Measurements from ENCODE around the gene TMEM109.

Gene TMEM109

DNA sequence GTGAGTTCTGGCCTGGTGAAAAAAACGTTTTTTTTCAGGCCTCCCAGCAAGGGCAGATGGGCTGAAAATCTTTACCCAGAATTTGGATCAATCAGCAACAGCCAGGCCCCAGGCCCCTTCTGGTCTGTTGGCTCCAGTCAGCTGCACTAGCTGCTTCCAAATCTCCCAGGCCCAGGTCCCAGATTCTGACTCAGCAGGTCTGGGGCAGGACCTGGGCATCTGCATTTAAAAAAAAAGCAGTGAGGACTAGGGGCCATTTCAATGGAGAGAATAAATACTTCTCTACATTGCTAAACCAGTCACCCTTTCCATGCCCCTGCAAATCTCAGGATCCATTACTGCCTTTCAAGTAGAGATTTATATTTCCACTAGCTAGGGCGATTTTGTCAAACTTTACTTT lies 33.7 kb downstream of the TMEM109 start:
- no peak overlapping the region for H3K4me3 ChIP-seq (ENCODE audit: low read depth, low read length)
- TF ChIP-seq, protein P1, sequence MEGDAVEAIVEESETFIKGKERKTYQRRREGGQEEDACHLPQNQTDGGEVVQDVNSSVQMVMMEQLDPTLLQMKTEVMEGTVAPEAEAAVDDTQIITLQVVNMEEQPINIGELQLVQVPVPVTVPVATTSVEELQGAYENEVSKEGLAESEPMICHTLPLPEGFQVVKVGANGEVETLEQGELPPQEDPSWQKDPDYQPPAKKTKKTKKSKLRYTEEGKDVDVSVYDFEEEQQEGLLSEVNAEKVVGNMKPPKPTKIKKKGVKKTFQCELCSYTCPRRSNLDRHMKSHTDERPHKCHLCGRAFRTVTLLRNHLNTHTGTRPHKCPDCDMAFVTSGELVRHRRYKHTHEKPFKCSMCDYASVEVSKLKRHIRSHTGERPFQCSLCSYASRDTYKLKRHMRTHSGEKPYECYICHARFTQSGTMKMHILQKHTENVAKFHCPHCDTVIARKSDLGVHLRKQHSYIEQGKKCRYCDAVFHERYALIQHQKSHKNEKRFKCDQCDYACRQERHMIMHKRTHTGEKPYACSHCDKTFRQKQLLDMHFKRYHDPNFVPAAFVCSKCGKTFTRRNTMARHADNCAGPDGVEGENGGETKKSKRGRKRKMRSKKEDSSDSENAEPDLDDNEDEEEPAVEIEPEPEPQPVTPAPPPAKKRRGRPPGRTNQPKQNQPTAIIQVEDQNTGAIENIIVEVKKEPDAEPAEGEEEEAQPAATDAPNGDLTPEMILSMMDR (IDR thresholded peaks at IDR 0.05; ENCODE audit: control insufficient read depth, extremely low read depth, insufficient read depth) = no peak
- no peak for DNase-seq (ENCODE audit: low read depth)

DNA sequence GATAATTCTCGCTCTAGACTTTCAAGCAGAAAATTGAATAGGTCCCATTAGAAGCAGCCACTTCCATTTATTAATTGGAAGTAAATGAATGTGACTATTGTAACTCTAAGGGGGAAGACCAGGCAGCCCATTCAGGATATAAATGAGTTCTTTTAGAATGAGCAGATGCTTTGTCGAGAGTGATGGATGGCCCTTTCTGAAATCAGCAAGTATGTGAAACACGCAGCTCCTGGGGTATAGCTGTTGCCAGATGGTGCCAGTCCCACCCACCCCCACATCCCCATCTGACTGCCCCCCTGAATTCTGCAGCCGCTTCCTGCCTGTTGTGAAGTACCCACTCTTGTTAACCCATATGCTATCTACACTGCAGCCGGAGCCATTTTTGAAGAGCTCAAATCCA lies 34.3 kb downstream of the TMEM109 start:
- no peak for DNase-seq (ENCODE audit: low read depth)
- TF ChIP-seq, protein P1 (IDR thresholded peaks at IDR 0.05; ENCODE audit: control insufficient read depth, extremely low read depth, insufficient read depth) = no peak
- no peak overlapping the region for H3K4me3 ChIP-seq (ENCODE audit: low read depth, low read length)

DNA sequence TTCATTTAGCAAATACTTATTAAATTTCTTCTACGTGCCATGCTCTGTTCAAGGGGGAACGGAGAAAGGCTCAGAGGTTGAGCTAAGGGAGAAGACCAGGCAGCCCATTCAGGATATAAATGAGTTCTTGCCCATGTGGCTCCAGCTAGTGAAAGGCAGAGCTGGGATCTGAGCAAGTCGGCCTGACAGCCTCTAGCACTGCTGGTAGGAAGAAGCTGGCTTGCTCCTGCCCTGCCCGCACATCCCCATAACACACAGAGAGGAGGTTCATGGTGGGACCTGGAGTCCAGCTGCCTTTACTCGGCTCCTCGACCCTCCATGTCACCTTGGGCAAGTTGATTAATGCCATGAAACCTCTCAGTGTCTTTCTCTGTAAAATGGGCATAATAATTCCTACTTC lies 36.1 kb downstream of the TMEM109 start:
- no peak for DNase-seq (ENCODE audit: low read depth)
- TF ChIP-seq, protein P1 (IDR thresholded peaks at IDR 0.05; ENCODE audit: control insufficient read depth, extremely low read depth, insufficient read depth) = no peak
- no peak overlapping the region for H3K4me3 ChIP-seq (ENCODE audit: low read depth, low read length)

DNA sequence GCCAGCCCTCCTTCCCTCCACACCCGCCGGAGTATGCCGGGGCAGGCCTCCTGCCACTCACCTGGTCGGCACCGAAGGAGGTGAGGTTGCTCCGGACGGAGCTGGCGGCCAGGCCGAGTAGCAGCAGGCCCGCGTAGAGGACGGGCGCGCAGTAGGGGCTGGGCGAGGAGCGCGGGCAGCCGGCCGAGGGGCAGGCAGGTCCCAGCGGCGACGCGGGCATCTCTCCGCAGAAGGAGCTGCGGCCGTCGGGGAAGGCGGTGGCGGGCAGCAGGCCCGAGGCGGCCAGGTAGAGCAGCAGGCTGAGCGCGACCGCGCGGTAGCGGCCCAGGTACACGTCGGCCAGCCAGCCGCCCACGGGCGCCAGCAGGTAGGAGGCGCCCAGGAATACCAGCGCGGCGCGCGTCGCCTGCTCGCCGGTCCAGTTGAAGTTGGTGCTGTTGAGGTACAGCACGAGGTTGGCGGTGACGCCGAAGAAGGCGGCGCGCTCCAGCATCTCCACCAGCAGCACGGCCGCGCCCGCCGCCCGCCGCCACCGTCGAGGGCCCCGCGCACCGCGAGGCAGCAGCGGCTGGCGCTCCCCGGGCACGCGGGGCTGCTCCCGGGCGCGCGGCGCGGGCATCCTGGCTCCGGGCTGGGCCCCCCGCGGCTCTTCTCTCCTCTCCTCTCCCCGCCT lies 37.1 kb downstream of the TMEM109 start:
- DNase-seq (ENCODE audit: low read depth) = no peak
- TF ChIP-seq, protein P1 (IDR thresholded peaks at IDR 0.05; ENCODE audit: control insufficient read depth, extremely low read depth, insufficient read depth) = no peak
- H3K4me3 ChIP-seq (ENCODE audit: low read depth, low read length) = no peak overlapping the region

DNA sequence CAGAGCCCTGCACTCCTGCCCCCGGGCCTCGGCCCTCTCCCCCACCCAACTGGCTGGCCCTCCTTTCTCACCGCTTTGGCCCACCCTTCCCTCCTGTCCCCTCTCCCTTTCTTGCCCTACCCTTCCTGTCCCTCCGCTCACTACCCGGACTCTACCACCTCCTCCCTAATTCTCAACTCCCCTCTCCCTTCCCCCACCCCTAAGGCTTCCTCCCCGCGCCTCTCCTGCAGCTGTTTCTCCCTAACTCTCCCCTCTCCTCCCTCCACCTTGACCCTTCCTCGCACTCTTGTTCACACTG lies 37.6 kb downstream of the TMEM109 start:
- TF ChIP-seq, protein P1 (IDR thresholded peaks at IDR 0.05; ENCODE audit: control insufficient read depth, extremely low read depth, insufficient read depth) = no peak
- no peak overlapping the region for H3K4me3 ChIP-seq (ENCODE audit: low read depth, low read length)
- no peak for DNase-seq (ENCODE audit: low read depth)

GRCh38 chr11:60951904-60952741 lies 38.2 kb downstream of the TMEM109 start, which contains the start of gene SLC15A3:
TSS of gene SLC15A3 (minus strand) at chr11:60952176. CDS start at chr11:60951551, 625 bp downstream.
- TF ChIP-seq, protein P1 (IDR thresholded peaks at IDR 0.05; ENCODE audit: control insufficient read depth, extremely low read depth, insufficient read depth) = no peak
- no peak for DNase-seq (ENCODE audit: low read depth)
- H3K4me3 ChIP-seq (ENCODE audit: low read depth, low read length) = no peak within 1 kb of the TSS
